Measurements from ENCODE around the gene GTSF1L.

- TF ChIP-seq CTCF (IDR thresholded peaks at IDR 0.05): no peak
- TF ChIP-seq POLR2A (IDR thresholded peaks at IDR 0.05): no peak
Observed at GRCh38 chr20:43727980-43728590, 1.3 kb upstream of the GTSF1L start.

Data from thyroid gland (tissue), 4 donors.